DOHH2 (cell line): Measurements from ENCODE around the gene IGF1R.

Experiments
- H3F3A ChIP-seq: fragments of 200-600 bp; sonication (generic), shearing (Covaris generic); 2 replicates; pipeline ENCODE4 v1.6.0; 2016; ENCODE audit warnings: antibody characterized with exemption, mild to moderate bottlenecking; ENCODE audit not compliant: control insufficient read depth, insufficient read depth
- H3K27ac ChIP-seq: fragments of 200-600 bp; sonication (generic); 2 replicates; pipeline ENCODE4 v1.5.1; 2014; ENCODE audit warnings: low read depth, mild to moderate bottlenecking, low read length, moderate library complexity
- H3K27me3 ChIP-seq: fragments of 200-600 bp; sonication (generic); 2 replicates; pipeline ENCODE4 v1.6.1; 2014; ENCODE audit warnings: mild to moderate bottlenecking, low read length, mixed read lengths; ENCODE audit not compliant: control insufficient read depth
- H3K36me3 ChIP-seq: fragments of 200-600 bp; sonication (generic); 2 replicates; pipeline ENCODE4 v1.6.1; 2014; ENCODE audit warnings: mild to moderate bottlenecking, low read length, moderate library complexity, mixed read lengths; ENCODE audit not compliant: control insufficient read depth
- H3K4me1 ChIP-seq: fragments of 200-600 bp; sonication (generic); 2 replicates; pipeline ENCODE4 v1.6.1; 2014; ENCODE audit warnings: mild to moderate bottlenecking, low read length, mixed read lengths; ENCODE audit not compliant: control insufficient read depth
- H3K4me2 ChIP-seq: fragments of 200-600 bp; sonication (generic); 2 replicates; pipeline ENCODE4 v1.6.0; 2014; ENCODE audit warnings: mild to moderate bottlenecking, low read length, moderate library complexity
- H3K4me3 ChIP-seq: fragments of 200-600 bp; sonication (generic); 2 replicates; pipeline ENCODE4 v1.5.1; 2014; ENCODE audit warnings: mild to moderate bottlenecking, low read length, mixed read lengths
- H3K79me2 ChIP-seq: fragments of 200-600 bp; sonication (generic); 2 replicates; pipeline ENCODE4 v1.6.1; 2014; ENCODE audit warnings: mild to moderate bottlenecking, low read length, mixed read lengths; ENCODE audit not compliant: control insufficient read depth
- H3K9me2 ChIP-seq: fragments of 200-600 bp; sonication (generic); replicated peaks from 2 replicates; pipeline ENCODE4 v1.6.1; 2014; ENCODE audit warnings: mild to moderate bottlenecking, low read length, mixed read lengths; ENCODE audit not compliant: control insufficient read depth
- H3K9me3 ChIP-seq: fragments of 200-600 bp; sonication (generic); 2 replicates; pipeline ENCODE4 v1.6.1; 2014; ENCODE audit warnings: antibody characterized with exemption, low read length, mixed read lengths; ENCODE audit not compliant: control insufficient read depth, insufficient read depth
- H4K20me1 ChIP-seq: fragments of 200-600 bp; sonication (generic); 2 replicates; pipeline ENCODE4 v1.6.0; 2014; ENCODE audit warnings: low read depth, mild to moderate bottlenecking, antibody characterized with exemption, low read length, moderate library complexity; ENCODE audit not compliant: control insufficient read depth, insufficient read depth
- CTCF ChIP-seq: fragments of 200-600 bp; sonication (generic); IDR thresholded peaks from one replicate; pipeline ENCODE4 v1.5.1; 2014; ENCODE audit warnings: antibody characterized with exemption, mild to moderate bottlenecking, low read depth, low read length; ENCODE audit not compliant: poor library complexity, severe bottlenecking
- EZH2phosphoT487 ChIP-seq: fragments of 200-600 bp; sonication (generic); IDR thresholded peaks from 2 replicates; pipeline ENCODE4 v1.6.1; 2017; ENCODE audit warnings: borderline replicate concordance, mild to moderate bottlenecking, antibody characterized with exemption, low read length, moderate library complexity, mixed read lengths

The IGF1R gene

DNA sequence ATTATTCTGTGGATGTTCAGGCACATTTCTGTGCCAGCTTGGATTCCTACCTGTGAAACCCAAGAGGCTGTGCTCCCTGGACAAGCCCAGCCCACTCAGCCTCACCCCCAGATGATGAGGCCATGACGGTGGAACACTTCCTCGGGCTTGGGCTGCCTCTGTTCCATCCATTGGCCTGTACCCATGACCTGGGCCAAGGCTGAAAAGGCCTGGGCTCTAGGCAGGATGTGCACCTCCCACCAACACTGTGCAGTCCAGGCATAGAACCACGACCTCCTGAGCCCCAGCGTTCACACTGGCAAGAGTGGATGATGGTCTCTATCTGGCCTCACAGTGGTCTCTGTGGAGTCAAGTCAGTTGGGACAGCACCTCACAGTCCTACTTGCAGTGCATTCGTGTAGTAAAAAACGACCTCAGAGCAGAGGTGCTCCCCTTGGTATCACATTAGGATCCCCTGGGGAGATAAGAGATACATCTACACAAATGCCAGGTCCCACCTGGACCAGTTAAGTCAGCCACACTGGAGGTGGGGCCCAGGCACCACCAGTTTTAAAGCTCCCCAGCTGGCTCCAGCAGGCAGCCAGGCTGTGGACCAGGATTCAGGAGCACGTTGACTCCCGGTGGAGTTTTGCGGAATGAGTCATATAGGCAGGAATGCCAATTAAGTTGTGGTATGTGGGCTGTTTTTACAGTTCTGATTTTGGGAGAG lies 39.0 kb upstream of the IGF1R start:
- no peak for TF ChIP-seq EZH2phosphoT487
- TF ChIP-seq CTCF = no peak
- Histone ChIP-seq H3K9me2 (no peaks in the 10 kb centered on the region), H4K20me1 (no peaks in the 10 kb centered on the region), H3K4me3 (no peak overlapping the region), H3K27me3 (no peaks in the 10 kb centered on the region; the same call in 1 of the 2 replicates), H3K27ac (no peak overlapping the region), H3K36me3 (no peaks in the 10 kb centered on the region), H3K4me1 (no peaks in the 10 kb centered on the region), H3K9me3 (no peaks in the 10 kb centered on the region), H3K79me2 (no peaks in the 10 kb centered on the region), H3F3A (no peaks in the 10 kb centered on the region), H3K4me2 (no peak overlapping the region)

- Histone ChIP-seq H3K4me1 (no peaks in the 10 kb centered on the region), H3K79me2 (no peaks in the 10 kb centered on the region), H3K9me2 (no peaks in the 10 kb centered on the region), H3K36me3 (no peaks in the 10 kb centered on the region), H3K27ac (no peak overlapping the region), H3K4me3 (no peak overlapping the region), H3K4me2 (no peak overlapping the region), H3F3A (no peaks in the 10 kb centered on the region), H4K20me1 (no peaks in the 10 kb centered on the region), H3K9me3 (no peaks in the 10 kb centered on the region), H3K27me3 (no peaks in the 10 kb centered on the region; the same call in 1 of the 2 replicates)
- TF ChIP-seq EZH2phosphoT487 (no peak), CTCF (no peak)
Measured at GRCh38 chr15:98610991-98611390, 37.3 kb upstream of the IGF1R start.

GRCh38 chr15:98611808-98612207 lies 36.5 kb upstream of the IGF1R start:
- no peaks in the 10 kb centered on the region for H3F3A ChIP-seq
- no peaks in the 10 kb centered on the region for H3K9me2 ChIP-seq
- no peak overlapping the region for H3K4me3 ChIP-seq
- no peaks in the 10 kb centered on the region for H3K79me2 ChIP-seq
- H3K36me3 ChIP-seq = no peaks in the 10 kb centered on the region
- no peaks in the 10 kb centered on the region for H4K20me1 ChIP-seq
- no peak overlapping the region for H3K4me2 ChIP-seq
- no peaks in the 10 kb centered on the region; the same call in 1 of the 2 replicates for H3K27me3 ChIP-seq
- TF ChIP-seq EZH2phosphoT487 = no peak
- TF ChIP-seq CTCF = no peak
- no peak overlapping the region for H3K27ac ChIP-seq
- H3K4me1 ChIP-seq = no peaks in the 10 kb centered on the region
- H3K9me3 ChIP-seq = no peaks in the 10 kb centered on the region
